Endothelial cell of umbilical vein (primary cell): ENCODE results near the gene MBOAT2. TPM values are rescaled to one million over a fixed set of nuclear protein-coding genes. Genes with fewer than 3 reads are reported as not detected.

Experiments used
- BruUV-seq: library from RNA; stranded (reverse); fragments of 400-500 nt; replicated peaks from 2 replicates; lab custom pipeline; 2021; lab: Mats Ljungman, UMichigan
- CTCF ChIA-PET: fragments of 300-600, 350-600 bp; sonication (Branson Sonifier 250); formaldehyde crosslinking; loops from one replicate; lab custom pipeline; 2021; ENCODE audit warnings: antibody characterized with exemption, inconsistent platforms; lab: Charles Lee
- POLR2A ChIA-PET: fragments of 300-600, 350-600 bp; sonication (Branson Sonifier 250); formaldehyde crosslinking; loops from one replicate; lab custom pipeline; 2021; ENCODE audit warnings: antibody characterized with exemption, inconsistent platforms; lab: Charles Lee
- DNase-seq: peaks from one replicate; pipeline ENCODE4 v3.0.0-alpha.2; 2011; ENCODE audit warnings: low read depth, low spot score
- FAIRE-seq: peaks from 2 replicates; lab custom pipeline; 2011; peaks lifted over from hg19 to GRCh38; lab: Jason Lieb, UNC
- H2AFZ ChIP-seq: 2 replicates; pipeline ENCODE4 v1.6.0; 2012; ENCODE audit warnings: low read depth, low read length, control low read depth, inconsistent platforms
- H3K27ac ChIP-seq: 2 replicates; pipeline ENCODE4 v1.5.1; 2011; ENCODE audit warnings: low read depth, mild to moderate bottlenecking, control low read depth, low read length, moderate library complexity; ENCODE audit not compliant: insufficient read depth
- H3K27me3 ChIP-seq, 2 experiments: 2 replicates each; pipeline versions ENCODE4 v1.6.0 to v1.6.1; 2011; ENCODE audit warnings: low read length in 2 of 2, mixed read lengths in 1 of 2; ENCODE audit not compliant: control insufficient read depth in 2 of 2, insufficient read depth in 2 of 2
- H3K36me3 ChIP-seq, 2 experiments: 2 replicates in 1 of 2; 3 replicates in 1 of 2; pipeline ENCODE4 v1.5.1; 2011; ENCODE audit warnings: low read length in 2 of 2, mild to moderate bottlenecking in 1 of 2, moderate library complexity in 1 of 2; ENCODE audit not compliant: control insufficient read depth in 2 of 2, insufficient read depth in 2 of 2; ENCODE audit errors: extremely low read depth in 1 of 2
- H3K4me1 ChIP-seq: 3 replicates; pipeline ENCODE4 v1.5.1; 2011; ENCODE audit warnings: mild to moderate bottlenecking, low read length; ENCODE audit not compliant: control insufficient read depth, insufficient read depth; ENCODE audit errors: extremely low read depth
- H3K4me2 ChIP-seq: 2 replicates; pipeline ENCODE4 v1.6.1; 2011; ENCODE audit warnings: low read length, control low read depth, mixed read lengths; ENCODE audit not compliant: insufficient read depth
- H3K4me3 ChIP-seq, 3 experiments: fragments of 200-600 bp in 1 of 3; sonication (generic), shearing (Covaris generic) in 1 of 3; replicated peaks in 1 of 3; 2 replicates each; pipeline ENCODE4 v1.5.1; 2011 to 2016; ENCODE audit warnings: control low read depth in 3 of 3, low read length in 3 of 3, mild to moderate bottlenecking in 2 of 3, inconsistent platforms in 1 of 3, low read depth in 1 of 3, moderate library complexity in 1 of 3; ENCODE audit not compliant: insufficient read depth in 1 of 3
- H3K79me2 ChIP-seq: 2 replicates; pipeline ENCODE4 v1.6.0; 2012; ENCODE audit warnings: low read length, inconsistent platforms; ENCODE audit not compliant: control insufficient read depth, insufficient read depth
- H3K9ac ChIP-seq: replicated peaks from 2 replicates; pipeline ENCODE3; 2011; ENCODE audit warnings: low read length, control low read depth; ENCODE audit not compliant: insufficient read depth; ENCODE audit errors: extremely low read depth
- H3K9me1 ChIP-seq: replicated peaks from 3 replicates; pipeline ENCODE4 v1.6.0; 2011; ENCODE audit warnings: mild to moderate bottlenecking, low read length; ENCODE audit not compliant: control insufficient read depth, insufficient read depth; ENCODE audit errors: extremely low read depth
- H3K9me3 ChIP-seq: replicated peaks from 2 replicates; pipeline ENCODE4 v1.5.1; 2012; ENCODE audit warnings: low read length, inconsistent platforms; ENCODE audit not compliant: control insufficient read depth, insufficient read depth
- H4K20me1 ChIP-seq: replicated peaks from 2 replicates; pipeline ENCODE3; 2011; ENCODE audit warnings: mild to moderate bottlenecking, low read length; ENCODE audit not compliant: control insufficient read depth, insufficient read depth; ENCODE audit errors: extremely low read depth
- EZH2 ChIP-seq: IDR thresholded peaks from 2 replicates; pipeline ENCODE4 v1.6.1; 2012; ENCODE audit warnings: borderline replicate concordance, low read depth, mild to moderate bottlenecking, moderate library complexity, low read length, inconsistent platforms; ENCODE audit not compliant: severe bottlenecking
- FOS ChIP-seq: IDR thresholded peaks from 2 replicates; pipeline ENCODE4 v1.6.1; 2011; ENCODE audit warnings: mild to moderate bottlenecking, low read length, moderate library complexity, borderline replicate concordance; ENCODE audit not compliant: insufficient read depth
- GATA2 ChIP-seq: IDR thresholded peaks from 2 replicates; pipeline ENCODE4 v1.7.0; 2011; ENCODE audit warnings: low read depth, mild to moderate bottlenecking, moderate library complexity, mixed read lengths, low read length; ENCODE audit not compliant: insufficient read length, insufficient read depth
- JUN ChIP-seq: IDR thresholded peaks from 2 replicates; pipeline ENCODE4 v1.6.1; 2011; ENCODE audit warnings: borderline replicate concordance, low read depth; ENCODE audit not compliant: insufficient read length, insufficient read depth
- MYC ChIP-seq: IDR thresholded peaks from one replicate; pipeline ENCODE4 v1.6.1; 2011; ENCODE audit warnings: mild to moderate bottlenecking, low read depth, low read length
- POLR2A ChIP-seq: IDR thresholded peaks from 2 replicates; pipeline ENCODE4 v1.6.1; 2012; ENCODE audit warnings: low read depth, mild to moderate bottlenecking, control low read depth, low read length
- POLR2AphosphoS5 ChIP-seq: IDR thresholded peaks from 2 replicates; pipeline ENCODE4 v1.6.1; 2012; ENCODE audit warnings: low read depth, mild to moderate bottlenecking, control low read depth, low read length, moderate library complexity; ENCODE audit not compliant: insufficient read depth
- dilution Hi-C: fragments of 300-500 bp; cut with MboI; formaldehyde crosslinking; loops from one replicate; pipeline ENCODE4 v1.15.0; 2019; ENCODE audit warnings: low sequenced_read_pairs; ENCODE audit not compliant: extremely low pct_ligation_motif_present
- intact Hi-C: fragments of 100-400 bp; cut with micrococcal nuclease; formaldehyde crosslinking; loops from one replicate; pipeline ENCODE4 v1.10.0; 2022
- polyA plus RNA-seq, 4 experiments: library from polyadenylated mRNA; depleted of rRNA in 3 of 4; stranded (reverse) in 3 of 4; unstranded in 1 of 4; fragments of >200 nt; gene quantifications; 2 replicates each; pipeline versions ENCODE4 v1.2.1 to v1.2.3, GENCODE V29; 2011 to 2012; ENCODE audit warnings: missing spikeins in 1 of 4
- total RNA-seq: library from RNA; stranded (reverse); gene quantifications from 2 replicates; pipeline ENCODE4 v1.2.3, GENCODE V29; 2021
- TF ChIP-seq, protein P1 (sequence below), 2 donors: IDR thresholded peaks; 1 replicate in 1 of 2; 2 replicates in 1 of 2; pipeline ENCODE4 v1.5.1; 2011; ENCODE audit warnings: low read length in 2 of 2, mild to moderate bottlenecking in 2 of 2, moderate library complexity in 2 of 2, control low read depth in 1 of 2, inconsistent platforms in 1 of 2, low read depth in 1 of 2; ENCODE audit not compliant: insufficient read depth in 1 of 2; ENCODE audit errors: extremely low read depth in 1 of 2
- TF ChIP-seq, protein P2 (sequence below): IDR thresholded peaks from 2 replicates; pipeline ENCODE4 v1.6.1; 2011; ENCODE audit not compliant: insufficient read depth, insufficient read length

Gene MBOAT2
- total and polyA plus RNA-seq, 2 donors (not counting 3 experiments of a cell fraction or from before 2014, with no cell fraction given) = 10.9 to 22.1 TPM

DNA sequence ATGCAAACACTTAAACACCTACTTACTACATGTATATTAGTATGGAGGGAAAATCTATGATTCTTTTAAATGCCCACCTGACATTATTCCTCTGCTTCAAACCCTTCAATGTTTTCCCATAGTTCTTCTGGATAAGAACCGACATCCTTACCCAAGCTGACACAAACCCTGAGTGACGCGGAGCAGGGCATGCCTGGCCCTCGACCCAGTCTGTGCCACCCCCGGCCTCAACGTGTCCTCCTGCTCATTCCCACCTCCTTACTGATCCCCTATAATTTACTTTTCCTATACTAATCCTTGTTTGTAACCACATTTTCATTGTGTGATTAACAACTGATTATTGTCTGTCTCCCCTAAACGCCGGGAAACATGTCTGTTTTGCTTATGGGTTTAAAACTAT lies 183.5 kb downstream of the MBOAT2 start:
- Histone ChIP-seq H3K36me3 (peaks cover 2 to 5% of the 10 kb centered on the region in 2 experiments), H3K9me3 (no peaks in the 10 kb centered on the region), H3K9me1 (no peaks in the 10 kb centered on the region), H3K4me1 (no peaks in the 10 kb centered on the region), H3K4me2 (no peak overlapping the region), H2AFZ (no peak overlapping the region), H3K27ac (no peak overlapping the region), H3K79me2 (no peaks in the 10 kb centered on the region), H3K27me3 (no peaks in the 10 kb centered on the region), H3K9ac (no peak overlapping the region), H3K4me3 (no peak overlapping the region), H4K20me1 (no peaks in the 10 kb centered on the region)
- intact Hi-C loops (no loop called here), dilution Hi-C loops (no loop called here)
- CTCF ChIA-PET = no interaction called here
- BruUV-seq = no TSS peak
- FAIRE-seq = no peak
- TF ChIP-seq, protein P1, sequence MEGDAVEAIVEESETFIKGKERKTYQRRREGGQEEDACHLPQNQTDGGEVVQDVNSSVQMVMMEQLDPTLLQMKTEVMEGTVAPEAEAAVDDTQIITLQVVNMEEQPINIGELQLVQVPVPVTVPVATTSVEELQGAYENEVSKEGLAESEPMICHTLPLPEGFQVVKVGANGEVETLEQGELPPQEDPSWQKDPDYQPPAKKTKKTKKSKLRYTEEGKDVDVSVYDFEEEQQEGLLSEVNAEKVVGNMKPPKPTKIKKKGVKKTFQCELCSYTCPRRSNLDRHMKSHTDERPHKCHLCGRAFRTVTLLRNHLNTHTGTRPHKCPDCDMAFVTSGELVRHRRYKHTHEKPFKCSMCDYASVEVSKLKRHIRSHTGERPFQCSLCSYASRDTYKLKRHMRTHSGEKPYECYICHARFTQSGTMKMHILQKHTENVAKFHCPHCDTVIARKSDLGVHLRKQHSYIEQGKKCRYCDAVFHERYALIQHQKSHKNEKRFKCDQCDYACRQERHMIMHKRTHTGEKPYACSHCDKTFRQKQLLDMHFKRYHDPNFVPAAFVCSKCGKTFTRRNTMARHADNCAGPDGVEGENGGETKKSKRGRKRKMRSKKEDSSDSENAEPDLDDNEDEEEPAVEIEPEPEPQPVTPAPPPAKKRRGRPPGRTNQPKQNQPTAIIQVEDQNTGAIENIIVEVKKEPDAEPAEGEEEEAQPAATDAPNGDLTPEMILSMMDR (IDR thresholded peaks at IDR 0.05; ENCODE audit: extremely low read depth in 1 of 2, insufficient read depth in 1 of 2, low read depth in 1 of 2, low read length in 2 of 2) = no peak
- TF ChIP-seq, protein P2, sequence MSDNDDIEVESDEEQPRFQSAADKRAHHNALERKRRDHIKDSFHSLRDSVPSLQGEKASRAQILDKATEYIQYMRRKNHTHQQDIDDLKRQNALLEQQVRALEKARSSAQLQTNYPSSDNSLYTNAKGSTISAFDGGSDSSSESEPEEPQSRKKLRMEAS = no peak
- no peak for TF ChIP-seq MYC
- TF ChIP-seq POLR2A = no peak
- TF ChIP-seq JUN = no peak
- no peak for TF ChIP-seq FOS
- no peak for TF ChIP-seq POLR2AphosphoS5
- TF ChIP-seq EZH2 = no peak
- no peak for TF ChIP-seq GATA2
- POLR2A ChIA-PET = no interaction called here
- DNase-seq = no peak
